ENCODE data around the gene MAPKAP1.

GRCh38 chr9:125418404-125418803 lies 288.6 kb downstream of the MAPKAP1 start:
- no peak for TF ChIP-seq POLR2A (IDR thresholded peaks at IDR 0.05; ENCODE audit: low read length)
- no peak for TF ChIP-seq GATA1 (IDR thresholded peaks at IDR 0.05; ENCODE audit: low read depth, low read length)
